HCT116 (cell line): ENCODE results near the gene PRSS56. TPM values are rescaled to one million over a fixed set of nuclear protein-coding genes. Genes with fewer than 3 reads are reported as not detected.

Experiments
- ATAC-seq: fragments of 200-7000 bp; cut with Tn5 transposase; 2 replicates; pipeline ENCODE4 v1.9.1; 2020; ENCODE audit warnings: mild to moderate bottlenecking, moderate library complexity
- BruUV-seq: library from RNA; stranded (reverse); fragments of 400-500 nt; replicated peaks from 2 replicates; lab custom pipeline; 2021; lab: Mats Ljungman, UMichigan
- CTCF ChIA-PET: fragments of 300-600 bp; sonication (Branson Sonifier 250); formaldehyde crosslinking; loops from one replicate; lab custom pipeline; 2021; ENCODE audit warnings: antibody characterized with exemption; lab: Charles Lee
- POLR2A ChIA-PET: fragments of 300-600, 350-600 bp; sonication (Branson Sonifier 250); formaldehyde crosslinking; loops from one replicate; lab custom pipeline; 2021; ENCODE audit warnings: antibody characterized with exemption; lab: Charles Lee
- RAD21 ChIA-PET, 2 experiments: fragments of 300-600 bp; sonication (Branson Sonifier 250); formaldehyde crosslinking; loops; one replicate each; lab custom pipeline; 2023; ENCODE audit warnings: low total read pairs in 2 of 2; ENCODE audit not compliant: uncharacterized antibody in 2 of 2, unreplicated experiment in 2 of 2, low non-redundant PET in 1 of 2; lab: Charles Lee
- DNase-seq: peaks from one replicate; pipeline ENCODE4 v3.0.0-alpha.2; 2010; ENCODE audit warnings: low read depth, low spot score
- H2AFZ ChIP-seq: fragments of 200-600 bp; shearing (Covaris generic), sonication (generic); 2 replicates; pipeline ENCODE4 v1.6.1; 2017; ENCODE audit warnings: low read depth, mixed run types, mixed read lengths, antibody characterized with exemption, low read length; ENCODE audit not compliant: poor library complexity, severe bottlenecking
- H3K27ac ChIP-seq: 2 replicates; pipeline ENCODE4 v1.5.1; 2012; ENCODE audit warnings: low read depth, low read length
- H3K27me3 ChIP-seq: fragments of 200-600 bp; sonication (generic); 2 replicates; pipeline ENCODE4 v1.6.1; 2016; ENCODE audit warnings: mixed run types, low read length, mixed read lengths; ENCODE audit not compliant: insufficient read depth
- H3K36me3 ChIP-seq, 2 experiments: fragments of 200-500 bp in 1 of 2; fragments of 200-600 bp in 1 of 2; sonication (Bioruptor generic) in 1 of 2; sonication (generic) in 1 of 2; 2 replicates each; pipeline versions ENCODE4 v1.5.1 to v1.6.1; 2014 to 2016; ENCODE audit warnings: low read length in 2 of 2, inconsistent platforms in 1 of 2, mixed read lengths in 1 of 2, mixed run types in 1 of 2; ENCODE audit not compliant: insufficient read depth in 2 of 2, control insufficient read depth in 1 of 2
- H3K4me1 ChIP-seq, 2 experiments: fragments of 200-600 bp in 1 of 2; sonication (generic) in 1 of 2; 2 replicates each; pipeline versions ENCODE4 v1.5.1 to v1.6.1; 2012 to 2017; ENCODE audit warnings: low read length in 2 of 2, inconsistent platforms in 1 of 2, mild to moderate bottlenecking in 1 of 2, mixed read lengths in 1 of 2, mixed run types in 1 of 2, moderate library complexity in 1 of 2; ENCODE audit not compliant: insufficient read depth in 2 of 2, control insufficient read depth in 1 of 2
- H3K4me2 ChIP-seq: fragments of 200-600 bp; sonication (generic); 2 replicates; pipeline ENCODE4 v1.6.1; 2017; ENCODE audit warnings: mixed run types, low read length, mixed read lengths
- H3K4me3 ChIP-seq, 2 experiments: fragments of 200-600 bp in 1 of 2; sonication (generic) in 1 of 2; replicated peaks in 1 of 2; 2 replicates each; pipeline ENCODE4 v1.5.1; 2011 to 2016; ENCODE audit warnings: low read length in 2 of 2, control low read depth in 1 of 2, low read depth in 1 of 2, mild to moderate bottlenecking in 1 of 2, mixed read lengths in 1 of 2, mixed run types in 1 of 2
- H3K79me2 ChIP-seq: fragments of 200-600 bp; sonication (generic); 2 replicates; pipeline ENCODE4 v1.6.1; 2017; ENCODE audit warnings: mild to moderate bottlenecking, mixed run types, low read length, moderate library complexity, mixed read lengths; ENCODE audit not compliant: insufficient read depth
- H3K9ac ChIP-seq: fragments of 200-600 bp; sonication (generic); 2 replicates; pipeline ENCODE4 v1.6.1; 2016; ENCODE audit warnings: low read length, mixed read lengths
- H3K9me2 ChIP-seq: fragments of 200-600 bp; sonication (generic), shearing (Covaris generic); 2 replicates; pipeline ENCODE4 v1.6.1; 2017; ENCODE audit warnings: mixed run types, mild to moderate bottlenecking, moderate library complexity; ENCODE audit not compliant: insufficient read depth
- H3K9me3 ChIP-seq, 2 experiments: fragments of 200-500 bp in 1 of 2; fragments of 200-600 bp in 1 of 2; sonication (Bioruptor generic) in 1 of 2; sonication (generic) in 1 of 2; 2 replicates each; pipeline ENCODE4 v1.6.1; 2014 to 2017; ENCODE audit warnings: low read length in 2 of 2, mixed read lengths in 2 of 2, inconsistent platforms in 1 of 2, low read depth in 1 of 2, mild to moderate bottlenecking in 1 of 2, mixed run types in 1 of 2, moderate library complexity in 1 of 2; ENCODE audit not compliant: control insufficient read depth in 1 of 2, insufficient read depth in 1 of 2
- H4K20me1 ChIP-seq: fragments of 200-600 bp; sonication (generic), shearing (Covaris generic); 2 replicates; pipeline ENCODE4 v1.6.1; 2017; ENCODE audit warnings: mixed run types, mild to moderate bottlenecking, moderate library complexity; ENCODE audit not compliant: insufficient read depth
- ATF3 ChIP-seq: IDR thresholded peaks from 2 replicates; pipeline ENCODE4 v1.6.1; 2012
- CEBPB ChIP-seq: IDR thresholded peaks from 2 replicates; pipeline ENCODE4 v1.6.1; 2012; ENCODE audit warnings: low read depth
- EGR1 ChIP-seq: IDR thresholded peaks from 2 replicates; pipeline ENCODE4 v1.6.1; 2012; ENCODE audit warnings: low read depth
- ELF1 ChIP-seq: IDR thresholded peaks from 2 replicates; pipeline ENCODE4 v1.6.1; 2012; ENCODE audit warnings: low read depth, borderline replicate concordance
- EZH2 ChIP-seq: fragments of 200-600 bp; sonication (generic); IDR thresholded peaks from 2 replicates; pipeline ENCODE4 v1.6.1; 2017; ENCODE audit warnings: antibody characterized with exemption, mixed run types
- EZH2phosphoT487 ChIP-seq: fragments of 200-600 bp; IDR thresholded peaks from 2 replicates; pipeline ENCODE4 v1.6.1; 2018; ENCODE audit warnings: antibody characterized with exemption, borderline replicate concordance
- FOSL1 ChIP-seq: IDR thresholded peaks from 2 replicates; pipeline ENCODE4 v1.6.1; 2012; ENCODE audit warnings: low read depth
- MAX ChIP-seq: IDR thresholded peaks from 2 replicates; pipeline ENCODE4 v1.6.1; 2012
- POLR2A ChIP-seq: IDR thresholded peaks from 2 replicates; pipeline ENCODE4 v1.7.0; 2011; ENCODE audit warnings: borderline replicate concordance; ENCODE audit not compliant: insufficient read depth, insufficient read length; ENCODE audit errors: extremely low read depth
- POLR2AphosphoS5 ChIP-seq: IDR thresholded peaks from 2 replicates; pipeline ENCODE4 v1.6.1; 2011; ENCODE audit warnings: mild to moderate bottlenecking, low read depth, low read length, moderate library complexity
- RAD21 ChIP-seq: IDR thresholded peaks from 2 replicates; pipeline ENCODE4 v1.6.1; 2012; ENCODE audit warnings: low read depth, mild to moderate bottlenecking
- REST ChIP-seq: IDR thresholded peaks from 2 replicates; pipeline ENCODE4 v1.6.1; 2012; ENCODE audit warnings: low read depth
- SIN3A ChIP-seq: IDR thresholded peaks from 2 replicates; pipeline ENCODE4 v1.6.1; 2012; ENCODE audit warnings: low read depth
- SP1 ChIP-seq: IDR thresholded peaks from 2 replicates; pipeline ENCODE4 v1.6.1; 2012; ENCODE audit warnings: low read depth
- SRF ChIP-seq: IDR thresholded peaks from 2 replicates; pipeline ENCODE4 v1.6.1; 2012; ENCODE audit warnings: low read depth
- YY1 ChIP-seq: IDR thresholded peaks from 2 replicates; pipeline ENCODE4 v1.6.1; 2011; ENCODE audit warnings: low read length, low read depth, moderate library complexity, mild to moderate bottlenecking; ENCODE audit not compliant: insufficient replicate concordance; ENCODE audit errors: extremely low read depth
- ZFX ChIP-seq: fragments of 450-650 bp; IDR thresholded peaks from 2 replicates; pipeline ENCODE4 v1.6.1; 2017
- ZNF274 ChIP-seq: fragments of 200-500 bp; sonication (Bioruptor generic); IDR thresholded peaks from 2 replicates; pipeline ENCODE4 v1.6.1; 2014; ENCODE audit warnings: mild to moderate bottlenecking, low read depth, low read length, inconsistent platforms
- intact Hi-C: fragments of 100-400 bp; cut with micrococcal nuclease; formaldehyde crosslinking; loops from 2 replicates; pipeline ENCODE4 v1.10.0; 2022
- total RNA-seq: library from RNA; stranded (reverse); gene quantifications from one replicate; pipeline ENCODE4 v1.2.1, GENCODE V29; 2021; ENCODE audit not compliant: unreplicated experiment

Gene PRSS56
- total RNA-seq, 1 experiment from 2014 or later = not detected

GRCh38 chr2:232550354-232551249, 30.4 kb downstream of the PRSS56 start, which contains the start of the genes EIF4E2 and TIGD1 (continued):
- TF ChIP-seq EGR1 = peak; percentile 92
- 0 out of 2 replicates have a peak, but pooled peaks have one; percentile 58 for TF ChIP-seq ELF1
- peak; percentile 68; the same call in 1 of the 2 replicates for TF ChIP-seq SRF
- TF ChIP-seq ZNF274 = no peak
- no peak for TF ChIP-seq ATF3
- TF ChIP-seq POLR2A = peak; percentile 93
- TF ChIP-seq RAD21 = no peak
- TF ChIP-seq YY1 = peak; percentile 85
- TF ChIP-seq POLR2AphosphoS5 = peak; percentile 96
- peak; percentile 63 for TF ChIP-seq ZFX
- peak; percentile 69 for TF ChIP-seq SIN3A
- TF ChIP-seq, all 23 proteins: peak for 14

GRCh38 chr2:232551250-232551638, 31.1 kb downstream of the PRSS56 start:
- ATAC-seq (peak; percentile 31), DNase-seq (no peak)
- Histone ChIP-seq H3K27me3 (no peaks in the 10 kb centered on the region), H2AFZ (no peak overlapping the region), H3K4me1 (peaks cover 5 to 15% of the 10 kb centered on the region in 2 experiments; a peak in 3 of 4 replicates), H3K9me2 (no peaks in the 10 kb centered on the region), H3K9me3 (no peaks in the 10 kb centered on the region; a peak in 1 of 4 replicates), H4K20me1 (no peaks in the 10 kb centered on the region; the same call in 1 of the 2 replicates), H3K79me2 (peaks cover 86% of the 10 kb centered on the region), H3K36me3 (peaks cover 2 to 25% of the 10 kb centered on the region in 2 experiments; a peak in 2 of 4 replicates), H3K9ac (peak overlapping the region; percentile 98), H3K4me3 (peak overlapping the region; percentile 76 to 95), H3K27ac (peak overlapping the region; percentile 86), H3K4me2 (peak overlapping the region; percentile 93)
- intact Hi-C loops = no loop called here
- RAD21 ChIA-PET = no interaction called here
- POLR2A ChIA-PET = interaction anchor here (0.5 to 1.4 kb wide), 2 partner anchors 10 to 16 kb away, joined by 6 read pairs; no protein-coding TSS in a partner anchor
- TSS peak; percentile 44 for BruUV-seq
- CTCF ChIA-PET = no interaction called here
- no peak for TF ChIP-seq POLR2A
- TF ChIP-seq SP1 = no peak
- no peak for TF ChIP-seq CEBPB
- no peak for TF ChIP-seq MAX
- TF ChIP-seq EZH2phosphoT487 = no peak
- no peak for TF ChIP-seq RAD21
- no peak for TF ChIP-seq REST
- no peak for TF ChIP-seq FOSL1
- no peak for TF ChIP-seq SRF
- no peak for TF ChIP-seq ELF1
- TF ChIP-seq YY1 = no peak
- no peak for TF ChIP-seq SIN3A
- TF ChIP-seq ATF3 = no peak
- no peak for TF ChIP-seq ZNF274
- no peak for TF ChIP-seq EZH2
